ENCODE results near the gene PIP5K1C. TPM values are rescaled to one million over a fixed set of nuclear protein-coding genes. Genes with fewer than 3 reads are reported as not detected.

The PIP5K1C gene
- total RNA-seq, 2 donors from 2014 or later, result 16.6 to 30.7 TPM

DNA sequence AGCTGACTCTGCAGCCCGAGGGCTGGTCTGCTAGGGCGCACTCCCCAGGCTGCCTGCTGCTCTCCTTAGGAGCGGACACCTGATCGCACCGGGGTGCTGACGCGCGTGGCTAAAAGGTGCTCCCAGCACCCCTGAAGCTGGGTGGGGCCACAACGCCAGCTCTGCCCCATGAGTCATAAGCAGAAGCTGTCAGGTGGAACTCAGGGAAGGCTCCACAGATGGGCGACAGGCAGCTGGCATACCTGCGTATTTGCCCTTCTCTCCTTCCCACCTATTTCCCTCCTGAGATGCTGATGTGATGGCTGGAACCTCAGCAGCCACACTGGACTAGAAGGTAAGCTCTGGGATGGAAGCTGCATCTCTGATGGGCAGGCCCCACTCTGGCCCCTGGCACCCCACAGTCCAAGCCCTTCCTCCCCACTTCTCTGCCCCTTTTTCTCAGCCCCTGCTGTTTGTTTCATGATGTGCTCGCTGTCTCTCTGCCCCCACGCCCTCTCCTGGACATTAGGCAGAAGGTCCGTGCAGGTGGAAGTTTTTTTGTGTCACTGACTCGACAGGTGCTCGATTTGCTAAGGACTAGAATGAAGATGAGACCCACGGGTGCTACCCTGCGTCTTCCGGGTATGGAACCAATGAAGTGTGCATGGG lies 43.4 kb downstream of the PIP5K1C start:
- ATAC-seq (no peak), DNase-seq (no peak)
- no peak overlapping the region for H3K27ac ChIP-seq
- peaks cover under 1 to 4% of the 10 kb centered on the region in 2 donors for H3K36me3 ChIP-seq (replicated peaks in 1 of 2; ENCODE audit: insufficient read depth in 1 of 2, low read depth in 2 of 2)
- H3K4me1 ChIP-seq, result peaks cover 11% of the 10 kb centered on the region
- 94 to 97% methylated on average over 9 to 19 of the region's 19 CpGs for WGBS, 2 donors
- no peak overlapping the region for H3K4me3 ChIP-seq
- no peak for TF ChIP-seq POLR2A (IDR thresholded peaks at IDR 0.05)
- TF ChIP-seq, protein P1, sequence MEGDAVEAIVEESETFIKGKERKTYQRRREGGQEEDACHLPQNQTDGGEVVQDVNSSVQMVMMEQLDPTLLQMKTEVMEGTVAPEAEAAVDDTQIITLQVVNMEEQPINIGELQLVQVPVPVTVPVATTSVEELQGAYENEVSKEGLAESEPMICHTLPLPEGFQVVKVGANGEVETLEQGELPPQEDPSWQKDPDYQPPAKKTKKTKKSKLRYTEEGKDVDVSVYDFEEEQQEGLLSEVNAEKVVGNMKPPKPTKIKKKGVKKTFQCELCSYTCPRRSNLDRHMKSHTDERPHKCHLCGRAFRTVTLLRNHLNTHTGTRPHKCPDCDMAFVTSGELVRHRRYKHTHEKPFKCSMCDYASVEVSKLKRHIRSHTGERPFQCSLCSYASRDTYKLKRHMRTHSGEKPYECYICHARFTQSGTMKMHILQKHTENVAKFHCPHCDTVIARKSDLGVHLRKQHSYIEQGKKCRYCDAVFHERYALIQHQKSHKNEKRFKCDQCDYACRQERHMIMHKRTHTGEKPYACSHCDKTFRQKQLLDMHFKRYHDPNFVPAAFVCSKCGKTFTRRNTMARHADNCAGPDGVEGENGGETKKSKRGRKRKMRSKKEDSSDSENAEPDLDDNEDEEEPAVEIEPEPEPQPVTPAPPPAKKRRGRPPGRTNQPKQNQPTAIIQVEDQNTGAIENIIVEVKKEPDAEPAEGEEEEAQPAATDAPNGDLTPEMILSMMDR (IDR thresholded peaks at IDR 0.05), result no peak
- H3K9me3 ChIP-seq, result no peaks in the 10 kb centered on the region
- intact Hi-C loops (cut with DNase I), result no loop called here
- no peaks in the 10 kb centered on the region for H3K27me3 ChIP-seq

DNA sequence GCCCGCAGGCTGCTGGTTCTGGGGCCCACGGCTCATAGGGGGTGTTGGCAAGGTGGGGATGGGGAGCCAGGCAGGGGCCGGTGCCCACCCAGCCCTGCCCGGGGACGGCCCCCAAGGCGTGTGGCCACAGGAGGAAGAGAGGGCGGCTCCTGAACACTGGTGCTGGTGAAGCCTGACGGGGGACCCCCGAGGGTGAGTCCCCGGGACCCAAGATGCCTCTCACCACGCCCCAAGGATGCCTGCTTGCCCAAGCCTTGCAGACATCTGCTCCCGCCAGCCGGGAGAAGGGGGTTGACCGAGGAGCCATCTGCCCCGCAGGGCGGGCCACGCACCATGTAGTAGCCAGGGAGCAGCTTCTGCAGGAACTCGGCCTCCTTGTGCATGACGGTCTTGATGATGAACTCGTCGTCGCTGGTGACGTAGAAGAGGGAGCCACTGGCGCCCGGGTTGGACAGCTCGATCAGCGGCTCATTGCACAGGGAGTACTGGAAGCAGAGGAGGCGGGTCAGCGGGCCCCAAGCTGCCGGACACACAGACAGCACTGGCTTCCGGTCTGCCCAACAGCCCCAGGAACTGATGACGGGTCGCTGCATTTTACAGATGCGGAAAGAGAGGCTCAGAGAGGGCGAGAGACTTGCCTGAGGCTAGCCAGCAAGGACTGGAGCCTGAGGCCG lies 44.1 kb downstream of the PIP5K1C start:
- intact Hi-C loops (cut with DNase I), result no loop called here
- H3K36me3 ChIP-seq (replicated peaks in 1 of 2; ENCODE audit: insufficient read depth in 1 of 2, low read depth in 2 of 2), result peaks cover 4% of the 10 kb centered on the region in 2 donors
- peaks cover 11% of the 10 kb centered on the region for H3K4me1 ChIP-seq
- no peak overlapping the region for H3K27ac ChIP-seq
- no peaks in the 10 kb centered on the region for H3K9me3 ChIP-seq
- 84 to 93% methylated on average over 21 to 36 of the region's 36 CpGs for WGBS, 2 donors
- no peak for ATAC-seq
- no peaks in the 10 kb centered on the region for H3K27me3 ChIP-seq
- DNase-seq, result no peak
- no peak overlapping the region for H3K4me3 ChIP-seq
- TF ChIP-seq, protein P1 (IDR thresholded peaks at IDR 0.05), result no peak
- no peak for TF ChIP-seq POLR2A (IDR thresholded peaks at IDR 0.05)

DNA sequence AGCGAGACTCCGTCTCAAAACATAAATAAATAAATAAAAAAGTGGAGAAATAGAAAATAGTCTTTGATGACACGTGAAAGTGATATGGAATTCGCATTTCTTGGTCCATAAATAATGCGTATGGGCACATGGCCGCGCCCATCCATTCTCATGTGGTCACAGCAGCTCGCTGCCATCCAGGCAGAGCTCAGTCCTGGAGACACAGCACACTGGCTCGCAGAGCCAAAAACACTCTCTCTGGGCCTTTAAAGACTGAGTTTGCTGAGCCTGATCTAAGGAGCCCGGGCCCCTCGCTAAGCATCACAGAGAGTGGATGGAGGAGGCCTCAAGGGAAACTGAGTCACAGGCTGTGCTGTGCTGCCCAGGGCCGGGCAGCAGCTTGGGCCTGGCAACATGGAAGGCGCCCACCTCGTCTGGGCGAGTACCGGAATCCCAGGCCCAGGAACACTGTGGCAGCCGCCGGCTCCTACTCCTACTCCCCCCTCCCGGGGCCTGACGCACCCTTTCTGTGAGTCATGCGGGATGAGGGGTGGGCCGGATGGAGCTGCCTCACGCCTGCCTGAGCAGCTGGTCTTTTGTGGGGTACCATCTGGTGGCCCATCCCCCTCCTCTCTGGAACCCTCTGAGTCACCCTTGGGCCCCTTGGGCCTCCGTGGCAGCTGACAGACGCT lies 44.7 kb downstream of the PIP5K1C start:
- TF ChIP-seq POLR2A (IDR thresholded peaks at IDR 0.05), result no peak
- TF ChIP-seq, protein P1 (IDR thresholded peaks at IDR 0.05), result no peak
- H3K27ac ChIP-seq, result no peak overlapping the region
- H3K9me3 ChIP-seq, result no peaks in the 10 kb centered on the region
- no peak overlapping the region for H3K4me3 ChIP-seq
- peaks cover 2 to 4% of the 10 kb centered on the region in 2 donors for H3K36me3 ChIP-seq (replicated peaks in 1 of 2; ENCODE audit: insufficient read depth in 1 of 2, low read depth in 2 of 2)
- peaks cover 11% of the 10 kb centered on the region for H3K4me1 ChIP-seq
- ATAC-seq (no peak), DNase-seq (no peak)
- WGBS, 2 donors, result 88 to 91% methylated on average over 15 to 25 of the region's 25 CpGs
- intact Hi-C loops (cut with DNase I), result no loop called here
- H3K27me3 ChIP-seq, result no peaks in the 10 kb centered on the region

DNA sequence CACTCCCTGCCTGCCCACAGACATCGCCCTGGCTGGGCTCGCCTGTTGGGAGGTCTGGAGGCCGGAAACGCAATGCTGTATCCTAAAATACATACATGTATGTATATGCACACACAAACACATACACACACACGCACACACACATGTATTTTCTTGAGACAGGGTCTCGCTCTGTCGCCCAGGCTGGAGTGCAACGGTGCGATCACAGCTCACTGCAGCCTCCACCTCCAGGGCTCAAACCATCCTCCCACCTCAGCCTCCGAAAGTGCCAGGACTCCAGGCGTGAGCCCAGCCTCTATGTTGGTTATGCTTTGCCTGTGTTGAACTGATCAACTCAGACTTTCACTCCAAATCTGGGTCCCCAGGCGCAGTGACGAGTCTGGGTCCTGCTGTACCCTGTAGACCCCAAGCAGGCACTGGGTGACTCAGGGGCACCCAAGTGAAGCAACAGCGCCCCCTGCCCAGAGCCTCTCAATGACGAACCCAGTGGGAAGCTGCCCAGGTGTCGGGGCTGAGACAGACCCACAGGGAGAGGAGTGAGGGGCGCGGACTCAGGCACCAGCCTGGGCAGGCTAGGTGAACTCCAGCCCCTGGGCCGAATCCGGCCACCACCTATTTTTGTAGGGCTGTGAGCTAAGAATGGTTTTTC lies 46.3 kb downstream of the PIP5K1C start:
- no peaks in the 10 kb centered on the region for H3K27me3 ChIP-seq
- TF ChIP-seq, protein P1 (IDR thresholded peaks at IDR 0.05), result no peak
- no peak for TF ChIP-seq POLR2A (IDR thresholded peaks at IDR 0.05)
- no peak overlapping the region for H3K4me3 ChIP-seq
- DNase-seq (no peak), ATAC-seq (no peak)
- H3K9me3 ChIP-seq, result no peaks in the 10 kb centered on the region
- H3K27ac ChIP-seq, result no peak overlapping the region
- peaks cover 2 to 4% of the 10 kb centered on the region in 2 donors for H3K36me3 ChIP-seq (replicated peaks in 1 of 2; ENCODE audit: insufficient read depth in 1 of 2, low read depth in 2 of 2)
- intact Hi-C loops (cut with DNase I), result no loop called here
- 89 to 91% methylated on average over 15 to 20 of the region's 20 CpGs for WGBS, 2 donors
- H3K4me1 ChIP-seq, result peaks cover 11% of the 10 kb centered on the region

All from body of pancreas (tissue), 4 donors.